Effector memory CD8-positive, alpha-beta T cell (primary cell): ENCODE data around the gene SBNO1.
A peak's percentile ranks its signal among the peaks of the same experiment; 100 is the strongest.
"Not testable (repeated sequence)": the region's sequence is repeated elsewhere in the genome, so short reads cannot be mapped to it uniquely, and the experiment has no call there.

ENCODE experiments used
- ATAC-seq: fragments of 150-1000 bp; cut with Tn5 transposase; replicated peaks from 2 replicates; pipeline ENCODE4 v1.10.0; 2021; ENCODE audit warnings: mild to moderate bottlenecking, moderate library complexity
- DNase-seq, 3 experiments: peaks; one replicate each; pipeline ENCODE4 v3.0.0; 2021
- H3K27ac Mint-ChIP-seq, 2 donors: one replicate each; pipeline ENCODE4 v1.8.0; 2022; ENCODE audit warnings: mild to moderate bottlenecking in 2 of 2, mixed read lengths in 2 of 2, moderate library complexity in 2 of 2
- H3K27me3 Mint-ChIP-seq, 2 donors: one replicate each; pipeline ENCODE4 v1.8.0; 2022; ENCODE audit warnings: mixed read lengths in 2 of 2
- H3K36me3 Mint-ChIP-seq: one replicate; pipeline ENCODE4 v1.8.0; 2022; ENCODE audit warnings: mild to moderate bottlenecking, moderate library complexity, mixed read lengths; ENCODE audit not compliant: insufficient read depth
- H3K4me1 Mint-ChIP-seq, 2 donors: one replicate each; pipeline ENCODE4 v1.8.0; 2022; ENCODE audit warnings: low read depth in 2 of 2, mixed read lengths in 2 of 2
- H3K4me3 Mint-ChIP-seq, 2 donors: one replicate each; pipeline ENCODE4 v1.8.0; 2022; ENCODE audit warnings: mild to moderate bottlenecking in 2 of 2, mixed read lengths in 2 of 2, moderate library complexity in 2 of 2
- H3K9me3 Mint-ChIP-seq, 2 donors: one replicate each; pipeline ENCODE4 v1.8.0; 2022; ENCODE audit warnings: mixed read lengths in 2 of 2

Gene SBNO1

GRCh38 chr12:123356159-123356670 lies 8.4 kb downstream of the SBNO1 start:
- H3K27ac Mint-ChIP-seq = peak overlapping the region in 1 of 2 donors; percentile 41
- no peak for ATAC-seq
- no peaks in the 10 kb centered on the region for H3K9me3 Mint-ChIP-seq
- H3K4me3 Mint-ChIP-seq = no peak overlapping the region
- DNase-seq = no peak
- no peaks in the 10 kb centered on the region for H3K27me3 Mint-ChIP-seq
- peaks cover 18 to 33% of the 10 kb centered on the region in 2 donors for H3K4me1 Mint-ChIP-seq
- peaks cover 25% of the 10 kb centered on the region for H3K36me3 Mint-ChIP-seq

- ATAC-seq (no peak), DNase-seq (no peak)
- H3K27ac Mint-ChIP-seq = no peak overlapping the region
- H3K4me3 Mint-ChIP-seq = no peak overlapping the region
- H3K9me3 Mint-ChIP-seq = no peaks in the 10 kb centered on the region
- peaks cover 23 to 43% of the 10 kb centered on the region in 2 donors for H3K4me1 Mint-ChIP-seq
- peaks cover 27% of the 10 kb centered on the region for H3K36me3 Mint-ChIP-seq
- no peaks in the 10 kb centered on the region for H3K27me3 Mint-ChIP-seq
These were observed 10.0 kb downstream of the SBNO1 start for GRCh38 chr12:123354600-123354999.

- Mint-ChIP-seq H3K9me3 (no peaks in the 10 kb centered on the region), H3K4me1 (peaks cover 19 to 43% of the 10 kb centered on the region in 2 donors), H3K4me3 (peak overlapping the region in 1 of 2 donors; percentile 22), H3K36me3 (peaks cover 48% of the 10 kb centered on the region), H3K27ac (peak overlapping the region; percentile 7 to 76), H3K27me3 (no peaks in the 10 kb centered on the region)
- ATAC-seq (no peak), DNase-seq (no peak)
These were observed 13.3 kb downstream of the SBNO1 start for GRCh38 chr12:123351349-123351748.

- ATAC-seq = no peak
- no peak for DNase-seq
- H3K36me3 Mint-ChIP-seq = peaks cover 76% of the 10 kb centered on the region
- no peak overlapping the region for H3K27ac Mint-ChIP-seq
- H3K27me3 Mint-ChIP-seq = no peaks in the 10 kb centered on the region
- no peak overlapping the region for H3K4me3 Mint-ChIP-seq
- H3K9me3 Mint-ChIP-seq = no peaks in the 10 kb centered on the region
- H3K4me1 Mint-ChIP-seq = peaks cover 12 to 23% of the 10 kb centered on the region in 2 donors
These were observed 17.7 kb downstream of the SBNO1 start for GRCh38 chr12:123346946-123347345.

DNA sequence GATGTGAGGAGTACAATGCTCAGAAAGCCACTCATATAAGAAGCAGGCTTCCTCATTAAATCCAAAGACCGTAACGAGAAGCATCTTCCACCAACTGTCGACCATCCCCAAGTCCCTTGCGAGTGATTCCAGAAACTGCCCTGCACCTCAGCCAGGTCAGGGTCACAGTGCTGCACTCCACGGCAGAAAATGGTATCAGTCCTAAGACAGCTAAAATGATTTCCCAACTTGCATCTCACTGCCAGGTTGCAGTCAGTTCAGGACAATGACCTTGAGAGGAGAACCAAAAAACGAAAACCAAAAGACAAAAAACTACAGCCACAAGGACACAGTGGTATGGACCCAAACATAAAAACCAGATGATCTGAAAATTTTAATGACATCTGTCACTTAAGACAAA lies 20.6 kb downstream of the SBNO1 start:
- Mint-ChIP-seq H3K9me3 (no peaks in the 10 kb centered on the region), H3K27me3 (no peaks in the 10 kb centered on the region), H3K4me1 (peaks cover 2 to 12% of the 10 kb centered on the region in 2 donors), H3K27ac (peak overlapping the region in 1 of 2 donors; percentile 42), H3K4me3 (no peak overlapping the region), H3K36me3 (peaks cover 86% of the 10 kb centered on the region)
- DNase-seq = no peak
- ATAC-seq = no peak

GRCh38 chr12:123337070-123337469 lies 27.6 kb downstream of the SBNO1 start:
- H3K9me3 Mint-ChIP-seq = no peaks in the 10 kb centered on the region
- peaks cover 9 to 10% of the 10 kb centered on the region in 2 donors for H3K4me1 Mint-ChIP-seq
- H3K4me3 Mint-ChIP-seq = peak overlapping the region in 1 of 2 donors; percentile 22
- peaks cover 75% of the 10 kb centered on the region for H3K36me3 Mint-ChIP-seq
- no peak for DNase-seq
- peak overlapping the region; percentile 8 to 39 for H3K27ac Mint-ChIP-seq
- ATAC-seq = no peak
- no peaks in the 10 kb centered on the region for H3K27me3 Mint-ChIP-seq

DNA sequence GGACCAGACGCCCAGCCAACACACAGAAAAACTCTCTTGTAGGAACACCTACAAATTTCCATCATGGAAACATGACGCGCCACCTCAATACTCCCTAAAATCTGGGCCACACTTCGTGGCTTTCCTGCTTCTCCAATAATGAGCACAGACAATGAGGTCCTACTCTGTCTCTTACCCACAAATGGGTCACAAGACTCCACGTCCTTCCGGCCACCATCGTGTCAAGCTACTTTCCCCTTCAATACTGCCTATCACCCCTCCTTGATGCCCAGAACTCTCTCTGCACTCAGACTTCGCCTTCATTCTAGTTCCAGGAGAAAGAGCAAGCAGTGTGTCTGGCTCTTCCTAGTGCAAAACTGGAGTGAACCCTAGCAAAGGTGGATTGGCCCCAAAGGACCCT lies 28.1 kb downstream of the SBNO1 start:
- Mint-ChIP-seq H3K4me1 (peaks cover 9 to 10% of the 10 kb centered on the region in 2 donors), H3K27ac (peak overlapping the region; percentile 8 to 39), H3K36me3 (peaks cover 77% of the 10 kb centered on the region), H3K27me3 (no peaks in the 10 kb centered on the region), H3K9me3 (no peaks in the 10 kb centered on the region), H3K4me3 (peak overlapping the region in 1 of 2 donors; percentile 22)
- ATAC-seq (peak; percentile 92), DNase-seq (peak in 2 of 3 experiments; percentile 14 to 21)

GRCh38 chr12:123335490-123335889 lies 29.2 kb downstream of the SBNO1 start:
- H3K9me3 Mint-ChIP-seq = no peaks in the 10 kb centered on the region
- H3K27ac Mint-ChIP-seq = peak overlapping the region in 1 of 2 donors; percentile 35
- no peak overlapping the region for H3K4me3 Mint-ChIP-seq
- ATAC-seq (no peak), DNase-seq (no peak)
- H3K27me3 Mint-ChIP-seq = no peaks in the 10 kb centered on the region
- peaks cover 83% of the 10 kb centered on the region for H3K36me3 Mint-ChIP-seq
- peaks cover 9 to 10% of the 10 kb centered on the region in 2 donors for H3K4me1 Mint-ChIP-seq

- H3K27ac Mint-ChIP-seq = no peak overlapping the region
- DNase-seq = no peak
- no peak for ATAC-seq
- H3K9me3 Mint-ChIP-seq = no peaks in the 10 kb centered on the region
- H3K36me3 Mint-ChIP-seq = peaks cover 93% of the 10 kb centered on the region
- no peaks in the 10 kb centered on the region for H3K27me3 Mint-ChIP-seq
- no peak overlapping the region for H3K4me3 Mint-ChIP-seq
- no peaks in the 10 kb centered on the region for H3K4me1 Mint-ChIP-seq
These were observed 34.8 kb downstream of the SBNO1 start for GRCh38 chr12:123329799-123330198.

DNA sequence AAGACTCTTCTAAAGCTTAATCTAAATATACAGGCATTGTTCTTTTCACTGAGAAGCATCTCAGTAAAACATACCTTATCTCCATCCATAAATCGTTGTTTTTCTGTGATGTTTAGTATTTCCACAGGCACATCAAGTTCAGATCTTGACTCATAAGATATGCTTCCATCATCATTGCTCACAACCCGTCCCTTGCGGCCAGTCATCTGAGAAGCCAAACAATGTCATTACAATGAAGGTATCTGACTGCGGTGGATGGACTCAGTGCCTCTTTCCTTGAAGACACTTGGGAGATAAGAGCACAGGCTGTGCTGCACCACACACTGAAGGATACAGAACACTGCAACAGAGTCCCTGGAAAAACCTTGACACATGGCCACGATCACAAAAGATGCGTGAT lies 44.8 kb downstream of the SBNO1 start:
- Mint-ChIP-seq H3K4me1 (no peaks in the 10 kb centered on the region), H3K4me3 (no peak overlapping the region), H3K36me3 (peaks cover 97% of the 10 kb centered on the region), H3K9me3 (no peaks in the 10 kb centered on the region), H3K27me3 (no peaks in the 10 kb centered on the region), H3K27ac (no peak overlapping the region)
- no peak for DNase-seq
- ATAC-seq = no peak

GRCh38 chr12:123319273-123319672 lies 45.4 kb downstream of the SBNO1 start:
- H3K4me1 Mint-ChIP-seq = no peaks in the 10 kb centered on the region
- no peak overlapping the region for H3K27ac Mint-ChIP-seq
- no peaks in the 10 kb centered on the region for H3K27me3 Mint-ChIP-seq
- H3K9me3 Mint-ChIP-seq = no peaks in the 10 kb centered on the region
- no peak for ATAC-seq
- H3K36me3 Mint-ChIP-seq = peaks cover 97% of the 10 kb centered on the region
- no peak overlapping the region for H3K4me3 Mint-ChIP-seq
- no peak for DNase-seq

- not testable (repeated sequence) for H3K4me3 Mint-ChIP-seq, H3K4me1 Mint-ChIP-seq, H3K27ac Mint-ChIP-seq, DNase-seq, H3K27me3 Mint-ChIP-seq, ATAC-seq, H3K9me3 Mint-ChIP-seq
- H3K36me3 Mint-ChIP-seq = peaks cover 97% of the 10 kb centered on the region
These were observed 51.6 kb downstream of the SBNO1 start for GRCh38 chr12:123313046-123313445.

GRCh38 chr12:123306200-123306599 lies 58.4 kb downstream of the SBNO1 start:
- Mint-ChIP-seq H3K4me1 (no peaks in the 10 kb centered on the region), H3K9me3 (no peaks in the 10 kb centered on the region), H3K27ac (no peak overlapping the region), H3K4me3 (no peak overlapping the region), H3K36me3 (peaks cover 88% of the 10 kb centered on the region), H3K27me3 (no peaks in the 10 kb centered on the region)
- no peak for ATAC-seq
- DNase-seq = no peak

- ATAC-seq (no peak), DNase-seq (no peak)
- no peaks in the 10 kb centered on the region for H3K4me1 Mint-ChIP-seq
- no peaks in the 10 kb centered on the region for H3K9me3 Mint-ChIP-seq
- H3K27me3 Mint-ChIP-seq = no peaks in the 10 kb centered on the region
- H3K36me3 Mint-ChIP-seq = peaks cover 88% of the 10 kb centered on the region
- no peak overlapping the region for H3K4me3 Mint-ChIP-seq
- no peak overlapping the region for H3K27ac Mint-ChIP-seq
These were observed 59.5 kb downstream of the SBNO1 start for GRCh38 chr12:123305136-123305535.
